C4-2B (cell line): ENCODE results near the gene ANKRD17.

Experiments
- H3K27ac ChIP-seq: fragments of 450-650 bp; 2 replicates; pipeline ENCODE4 v1.5.1; 2017
- ZFX ChIP-seq: fragments of 450-650 bp; IDR thresholded peaks from 2 replicates; pipeline ENCODE4 v1.6.1; 2017
- TF ChIP-seq, protein P1 (sequence below): fragments of 450-650 bp; conservative IDR thresholded peaks from 2 replicates; pipeline ENCODE4 v1.5.1; 2017; ENCODE audit warnings: mild to moderate bottlenecking

The ANKRD17 gene

GRCh38 chr4:73092868-73093267, 165.7 kb downstream of the ANKRD17 start:
- no peak overlapping the region for H3K27ac ChIP-seq
- TF ChIP-seq ZFX = no peak
- TF ChIP-seq, protein P1, sequence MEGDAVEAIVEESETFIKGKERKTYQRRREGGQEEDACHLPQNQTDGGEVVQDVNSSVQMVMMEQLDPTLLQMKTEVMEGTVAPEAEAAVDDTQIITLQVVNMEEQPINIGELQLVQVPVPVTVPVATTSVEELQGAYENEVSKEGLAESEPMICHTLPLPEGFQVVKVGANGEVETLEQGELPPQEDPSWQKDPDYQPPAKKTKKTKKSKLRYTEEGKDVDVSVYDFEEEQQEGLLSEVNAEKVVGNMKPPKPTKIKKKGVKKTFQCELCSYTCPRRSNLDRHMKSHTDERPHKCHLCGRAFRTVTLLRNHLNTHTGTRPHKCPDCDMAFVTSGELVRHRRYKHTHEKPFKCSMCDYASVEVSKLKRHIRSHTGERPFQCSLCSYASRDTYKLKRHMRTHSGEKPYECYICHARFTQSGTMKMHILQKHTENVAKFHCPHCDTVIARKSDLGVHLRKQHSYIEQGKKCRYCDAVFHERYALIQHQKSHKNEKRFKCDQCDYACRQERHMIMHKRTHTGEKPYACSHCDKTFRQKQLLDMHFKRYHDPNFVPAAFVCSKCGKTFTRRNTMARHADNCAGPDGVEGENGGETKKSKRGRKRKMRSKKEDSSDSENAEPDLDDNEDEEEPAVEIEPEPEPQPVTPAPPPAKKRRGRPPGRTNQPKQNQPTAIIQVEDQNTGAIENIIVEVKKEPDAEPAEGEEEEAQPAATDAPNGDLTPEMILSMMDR = no peak

DNA sequence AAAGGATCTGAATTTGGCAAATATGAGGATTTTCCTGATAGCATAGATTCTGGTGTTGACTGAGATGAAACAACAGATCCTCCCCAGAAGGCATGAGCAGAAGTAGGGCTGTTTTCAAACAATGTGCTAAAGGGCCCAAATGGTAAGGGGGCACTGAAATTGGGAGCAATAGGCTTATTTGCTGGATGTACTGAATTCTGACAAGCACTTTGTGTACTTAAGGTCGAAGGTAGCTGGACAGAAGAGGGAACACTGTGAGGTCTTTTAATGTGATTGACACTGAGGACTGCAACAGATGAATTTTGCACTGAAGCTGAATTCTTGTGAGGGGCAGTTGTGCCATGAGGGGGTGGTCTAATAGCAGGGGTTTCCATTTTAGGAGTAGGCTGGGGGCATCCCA, 167.9 kb downstream of the ANKRD17 start:
- no peak overlapping the region for H3K27ac ChIP-seq
- no peak for TF ChIP-seq ZFX
- TF ChIP-seq, protein P1 = no peak

- TF ChIP-seq, protein P1 = no peak
- TF ChIP-seq ZFX = no peak
- H3K27ac ChIP-seq = no peak overlapping the region
Measured at GRCh38 chr4:73087871-73088270, 170.7 kb downstream of the ANKRD17 start.

GRCh38 chr4:73086095-73086868, 172.3 kb downstream of the ANKRD17 start:
- no peak overlapping the region for H3K27ac ChIP-seq
- TF ChIP-seq, protein P1 = no peak
- no peak for TF ChIP-seq ZFX

DNA sequence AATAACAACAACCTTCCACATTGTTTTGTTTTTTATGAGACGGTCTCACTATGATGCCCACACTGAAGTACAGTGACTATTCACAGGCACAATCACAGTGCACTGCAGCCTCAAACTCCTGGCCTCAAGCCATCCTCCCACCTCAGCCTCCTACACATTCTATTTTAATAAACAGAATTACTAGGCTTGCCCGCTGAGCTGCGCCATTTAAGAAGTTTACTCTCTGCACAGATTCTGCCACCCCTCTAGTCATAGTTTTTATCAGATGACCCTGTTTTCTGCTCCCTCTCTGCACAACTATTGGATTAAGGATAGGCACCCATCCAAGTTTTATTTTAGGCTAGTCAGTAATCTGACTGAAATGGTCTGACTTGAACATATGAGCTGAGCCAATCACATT, 177.8 kb downstream of the ANKRD17 start:
- TF ChIP-seq, protein P1 = no peak
- no peak for TF ChIP-seq ZFX
- H3K27ac ChIP-seq = no peak overlapping the region

DNA sequence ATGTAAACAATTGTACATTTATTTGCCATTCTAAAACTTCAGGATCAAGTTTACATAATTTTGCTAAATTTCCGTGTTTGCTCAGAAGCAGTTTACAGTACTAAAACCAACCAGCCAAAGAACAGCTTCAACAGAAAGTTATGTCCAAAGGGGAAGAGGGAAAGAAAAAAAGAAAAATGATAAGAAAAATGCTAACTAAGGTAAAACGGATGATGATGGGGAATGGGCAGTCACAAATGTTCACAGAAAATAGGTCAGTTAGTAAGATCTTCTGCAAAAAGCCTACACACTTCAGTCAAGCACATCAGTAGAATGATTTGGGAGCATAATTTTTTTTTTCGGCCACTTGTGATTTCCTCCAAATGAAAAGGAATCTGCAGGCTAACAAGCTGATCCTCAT, 182.8 kb downstream of the ANKRD17 start:
- no peak overlapping the region for H3K27ac ChIP-seq
- TF ChIP-seq ZFX = no peak
- TF ChIP-seq, protein P1 = no peak

DNA sequence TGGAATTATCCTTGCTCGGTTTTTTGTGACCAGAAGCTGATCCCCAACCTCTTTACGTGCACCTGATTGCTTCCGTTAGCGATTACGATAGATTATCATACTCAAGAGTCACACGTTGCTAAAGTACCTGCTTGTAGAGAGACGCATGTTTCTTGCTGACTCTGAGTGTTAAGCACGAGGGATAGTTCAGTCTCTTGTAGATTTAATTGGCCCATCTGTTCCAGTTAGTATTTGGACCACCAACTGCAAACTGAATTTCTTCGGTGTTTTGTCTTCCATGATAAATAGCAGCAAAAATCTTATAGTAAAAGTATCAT, 188.6 kb downstream of the ANKRD17 start:
- no peak for TF ChIP-seq ZFX
- TF ChIP-seq, protein P1 = no peak
- H3K27ac ChIP-seq = peak overlapping the region; percentile 98
